GM12874 (cell line): ENCODE data around the gene DYNLT4.
A peak's percentile ranks its signal among the peaks of the same experiment; 100 is the strongest.

Experiments
- CTCF ChIP-seq: IDR thresholded peaks from 2 replicates; pipeline ENCODE4 v1.5.1; 2011; ENCODE audit warnings: low read depth, mild to moderate bottlenecking, control low read depth, low read length, moderate library complexity; ENCODE audit not compliant: insufficient read depth

DYNLT4 gene

GRCh38 chr1:44827197-44828002 is 20.2 kb upstream of the DYNLT4 start:
- 0 out of 2 replicates have a peak, but pooled peaks have one; percentile 14 for TF ChIP-seq CTCF

GRCh38 chr1:44826375-44827196 is 19.4 kb upstream of the DYNLT4 start:
- no peak for TF ChIP-seq CTCF

GRCh38 chr1:44822981-44823451 is 15.9 kb upstream of the DYNLT4 start:
- no peak for TF ChIP-seq CTCF

- no peak for TF ChIP-seq CTCF
These were observed 15.1 kb upstream of the DYNLT4 start for GRCh38 chr1:44822131-44822701.

GRCh38 chr1:44821240-44821715 is 14.1 kb upstream of the DYNLT4 start:
- TF ChIP-seq CTCF = no peak

- no peak for TF ChIP-seq CTCF
These were observed 13.4 kb upstream of the DYNLT4 start for GRCh38 chr1:44820328-44821239.
